OCI-LY7 (cell line): ENCODE data around the gene KXD1.

ENCODE experiments used
- CTCF ChIP-seq: fragments of 200-600 bp; sonication (generic); conservative IDR thresholded peaks from 2 replicates; pipeline ENCODE4 v1.5.1; 2014; ENCODE audit warnings: mild to moderate bottlenecking, antibody characterized with exemption, low read length, moderate library complexity, mixed read lengths
- EZH2phosphoT487 ChIP-seq: fragments of 200-600 bp; sonication (generic); IDR thresholded peaks from 2 replicates; pipeline ENCODE4 v1.6.1; 2018; ENCODE audit warnings: low read depth, borderline replicate concordance, mild to moderate bottlenecking, mixed run types, antibody characterized with exemption, low read length, moderate library complexity, mixed read lengths

DNA sequence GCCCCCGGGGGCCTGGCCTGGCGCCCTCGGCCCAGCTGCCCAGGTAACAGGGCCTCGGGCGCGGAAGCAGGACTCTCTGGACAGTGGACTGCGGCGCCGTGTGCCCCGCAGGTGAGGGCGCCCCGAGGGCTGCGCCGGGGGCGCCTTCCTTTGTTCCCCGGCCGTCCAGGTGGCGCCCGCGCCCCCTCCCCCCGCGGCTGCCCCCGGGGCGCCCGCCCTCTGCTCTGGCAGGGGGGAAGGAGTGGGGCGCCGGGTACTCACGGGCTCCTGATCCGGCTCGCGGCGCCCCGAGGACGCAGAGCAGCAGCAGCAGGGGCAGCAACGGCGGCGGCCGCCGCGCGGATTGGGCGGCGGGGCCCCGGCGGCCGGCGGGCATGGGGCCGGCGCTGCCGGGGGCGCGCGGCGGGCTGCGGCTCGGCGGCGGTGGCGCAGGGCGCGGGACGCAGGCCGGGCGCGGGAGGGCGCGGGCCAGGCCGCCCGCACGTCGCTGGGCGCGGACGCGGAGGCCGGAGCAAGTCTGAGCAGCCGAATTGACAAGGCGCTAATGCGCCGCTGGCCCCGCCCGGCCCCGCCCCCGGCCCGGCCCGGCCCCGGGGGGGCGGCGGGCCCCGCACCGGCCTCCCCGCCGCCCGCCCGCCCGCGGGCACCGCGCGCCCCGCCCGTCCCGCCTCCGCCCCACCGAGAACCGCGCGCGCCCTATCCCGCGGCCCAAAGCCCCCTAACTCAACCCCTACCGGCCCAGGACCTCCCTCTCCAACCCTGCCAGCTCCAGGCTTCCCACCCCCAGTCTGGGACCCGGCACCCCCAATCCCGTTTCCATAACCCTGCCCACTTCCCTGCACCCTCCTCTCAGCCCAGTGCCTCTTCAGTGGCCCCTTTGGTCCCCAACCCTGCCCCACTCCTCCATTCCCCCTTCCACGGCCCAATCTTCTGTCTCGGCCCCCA is 48.9 kb downstream of the KXD1 start, which contains the start of gene CRLF1:
- TF ChIP-seq CTCF (no peak), EZH2phosphoT487 (no peak)
